ENCODE measurements around the gene ABCC9. TPM values are rescaled to one million over a fixed set of nuclear protein-coding genes. Genes with fewer than 3 reads are reported as not detected.
"Not testable (repeated sequence)": the region's sequence is repeated elsewhere in the genome, so short reads cannot be mapped to it uniquely, and the experiment has no call there.

Gene ABCC9
- total RNA-seq, 1 experiment from 2014 or later: not detected

GRCh38 chr12:21814814-21815213, 126.4 kb downstream of the ABCC9 start:
- no peak for TF ChIP-seq CTCF (IDR thresholded peaks at IDR 0.05; ENCODE audit: unreplicated experiment)
- Mint-ChIP-seq H3K4me3 (ENCODE audit: low read depth, unreplicated experiment) (no peak overlapping the region), H3K4me1 (ENCODE audit: low read depth, unreplicated experiment) (no peaks in the 10 kb centered on the region), H3K27me3 (ENCODE audit: unreplicated experiment) (no peaks in the 10 kb centered on the region), H3K27ac (ENCODE audit: unreplicated experiment) (no peak overlapping the region), H3K36me3 (ENCODE audit: insufficient read depth, unreplicated experiment) (no peaks in the 10 kb centered on the region), H3K9me3 (ENCODE audit: low read depth, unreplicated experiment) (no peaks in the 10 kb centered on the region)
- intact Hi-C loops (cut with micrococcal nuclease; ENCODE audit: unreplicated experiment): no loop called here
- BruUV-seq (replicated peaks): no TSS peak
- DNase-seq: no peak
- CTCF ChIA-PET: no interaction called here

- Mint-ChIP-seq H3K4me1 (ENCODE audit: low read depth, unreplicated experiment) (no peaks in the 10 kb centered on the region), H3K4me3 (ENCODE audit: low read depth, unreplicated experiment) (no peak overlapping the region), H3K27ac (ENCODE audit: unreplicated experiment) (no peak overlapping the region), H3K9me3 (ENCODE audit: low read depth, unreplicated experiment) (no peaks in the 10 kb centered on the region), H3K27me3 (ENCODE audit: unreplicated experiment) (no peaks in the 10 kb centered on the region), H3K36me3 (ENCODE audit: insufficient read depth, unreplicated experiment) (no peaks in the 10 kb centered on the region)
- BruUV-seq (replicated peaks): no TSS peak
- TF ChIP-seq CTCF (IDR thresholded peaks at IDR 0.05; ENCODE audit: unreplicated experiment): no peak
- CTCF ChIA-PET: no interaction called here
- intact Hi-C loops (cut with micrococcal nuclease; ENCODE audit: unreplicated experiment): no loop called here
- no peak for DNase-seq
Observed at GRCh38 chr12:21814327-21814726, 126.9 kb downstream of the ABCC9 start.

- H3K27me3 Mint-ChIP-seq (ENCODE audit: unreplicated experiment): no peaks in the 10 kb centered on the region
- TF ChIP-seq CTCF (IDR thresholded peaks at IDR 0.05; ENCODE audit: unreplicated experiment): no peak
- no peak overlapping the region for H3K27ac Mint-ChIP-seq (ENCODE audit: unreplicated experiment)
- no peak for DNase-seq
- H3K4me1 Mint-ChIP-seq (ENCODE audit: low read depth, unreplicated experiment): no peaks in the 10 kb centered on the region
- CTCF ChIA-PET: no interaction called here
- no TSS peak for BruUV-seq (replicated peaks)
- H3K36me3 Mint-ChIP-seq (ENCODE audit: insufficient read depth, unreplicated experiment): no peaks in the 10 kb centered on the region
- intact Hi-C loops (cut with micrococcal nuclease; ENCODE audit: unreplicated experiment): no loop called here
- H3K9me3 Mint-ChIP-seq (ENCODE audit: low read depth, unreplicated experiment): no peaks in the 10 kb centered on the region
- no peak overlapping the region for H3K4me3 Mint-ChIP-seq (ENCODE audit: low read depth, unreplicated experiment)
Observed at GRCh38 chr12:21813751-21814150, 127.5 kb downstream of the ABCC9 start.

- TF ChIP-seq CTCF (IDR thresholded peaks at IDR 0.05; ENCODE audit: unreplicated experiment): no peak
- intact Hi-C loops (cut with micrococcal nuclease; ENCODE audit: unreplicated experiment): no loop called here
- Mint-ChIP-seq H3K9me3 (ENCODE audit: low read depth, unreplicated experiment) (no peaks in the 10 kb centered on the region), H3K27ac (ENCODE audit: unreplicated experiment) (no peak overlapping the region), H3K4me1 (ENCODE audit: low read depth, unreplicated experiment) (no peaks in the 10 kb centered on the region), H3K36me3 (ENCODE audit: insufficient read depth, unreplicated experiment) (no peaks in the 10 kb centered on the region), H3K4me3 (ENCODE audit: low read depth, unreplicated experiment) (no peak overlapping the region), H3K27me3 (ENCODE audit: unreplicated experiment) (no peaks in the 10 kb centered on the region)
- no peak for DNase-seq
- no TSS peak for BruUV-seq (replicated peaks)
- CTCF ChIA-PET: no interaction called here
Observed at GRCh38 chr12:21813125-21813524, 128.1 kb downstream of the ABCC9 start.

- H3K4me1 Mint-ChIP-seq (ENCODE audit: low read depth, unreplicated experiment); DNase-seq; BruUV-seq (replicated peaks); H3K9me3 Mint-ChIP-seq (ENCODE audit: low read depth, unreplicated experiment); H3K4me3 Mint-ChIP-seq (ENCODE audit: low read depth, unreplicated experiment); CTCF ChIA-PET; H3K27ac Mint-ChIP-seq (ENCODE audit: unreplicated experiment); H3K27me3 Mint-ChIP-seq (ENCODE audit: unreplicated experiment); intact Hi-C loops (cut with micrococcal nuclease; ENCODE audit: unreplicated experiment); H3K36me3 Mint-ChIP-seq (ENCODE audit: insufficient read depth, unreplicated experiment): not testable (repeated sequence)
Observed at GRCh38 chr12:21812340-21812739, 128.9 kb downstream of the ABCC9 start.

Data from Calu3 (cell line).